ENCODE measurements around the gene DDX31.

DNA sequence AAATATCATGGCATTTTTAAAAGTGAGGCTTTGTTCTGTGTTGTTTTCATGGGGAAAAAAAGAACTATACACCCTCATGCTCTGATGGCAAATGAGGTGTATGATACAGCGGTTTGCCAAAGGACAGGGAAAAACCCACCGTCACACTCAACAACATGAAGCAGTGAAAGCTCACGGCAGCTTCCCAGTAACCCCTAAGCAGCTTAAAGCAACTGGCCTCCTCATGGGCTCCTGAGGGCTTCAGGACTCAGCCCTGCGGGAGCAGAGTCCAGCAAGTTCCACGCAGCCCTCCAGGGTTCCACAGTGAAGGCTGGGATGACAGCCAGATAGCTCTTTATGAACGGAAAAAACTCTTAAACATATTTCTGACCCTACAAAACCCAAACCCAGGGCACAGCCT is 74.5 kb downstream of the DDX31 start:
- TF ChIP-seq CTCF (IDR thresholded peaks at IDR 0.05): no peak
- TF ChIP-seq POLR2A (IDR thresholded peaks at IDR 0.05): no peak
